ENCODE measurements around the gene CACNA1S.

CACNA1S gene

DNA sequence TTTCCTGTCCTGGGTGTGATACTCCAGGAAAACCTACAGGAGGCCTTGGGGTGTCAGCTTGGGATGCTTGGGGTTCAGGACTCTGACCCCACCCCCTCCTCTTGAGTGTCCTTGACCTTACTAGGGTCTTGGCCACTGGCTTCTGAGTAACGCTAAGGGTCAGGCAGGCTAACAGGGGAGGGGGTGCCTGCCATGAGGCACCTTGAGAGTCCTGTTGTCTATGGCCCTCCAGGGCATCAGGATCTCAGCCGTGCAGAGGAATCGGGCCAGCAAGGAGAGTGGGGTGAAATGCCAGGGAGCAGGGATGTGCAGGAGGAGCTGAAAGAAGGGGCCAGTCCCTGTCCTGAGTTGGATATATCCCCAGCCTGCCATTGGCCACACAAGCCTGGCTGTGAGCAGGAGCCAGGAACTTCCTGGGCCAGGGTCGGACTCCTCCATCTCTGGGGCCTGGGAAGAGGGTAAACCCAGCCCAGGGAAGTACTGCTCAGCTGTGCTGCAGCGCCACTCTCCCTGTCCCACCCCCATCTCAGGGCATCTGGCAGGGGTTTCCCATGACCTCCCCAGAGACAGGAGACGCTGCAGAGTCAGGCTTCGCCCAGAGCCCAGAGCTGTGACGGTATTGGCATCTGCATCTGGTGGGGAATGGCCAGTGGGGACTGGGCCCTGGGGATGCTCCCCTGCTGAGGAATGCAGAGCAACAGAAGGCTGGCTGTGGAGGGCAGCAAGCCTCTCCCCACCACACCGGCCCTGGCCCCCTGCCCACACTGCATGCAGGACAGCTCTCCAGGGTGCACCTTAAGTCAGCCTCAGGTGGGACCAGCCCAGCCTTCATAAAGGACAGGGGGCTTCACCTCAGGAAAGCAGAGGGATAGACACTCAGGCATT is 95.0 kb downstream of the CACNA1S start:
- Histone ChIP-seq H3K27ac (ENCODE audit: low read depth, low read length) (no peak overlapping the region), H3K4me1 (ENCODE audit: control insufficient read depth, low read length) (peaks cover 54% of the 10 kb centered on the region), H3K4me3 (ENCODE audit: low read length) (no peak overlapping the region), H3K36me3 (ENCODE audit: control insufficient read depth, low read length) (no peaks in the 10 kb centered on the region), H3F3A (ENCODE audit: control insufficient read depth, insufficient read depth) (peaks cover 15% of the 10 kb centered on the region), H3K79me2 (ENCODE audit: control insufficient read depth, low read length) (peaks cover 49% of the 10 kb centered on the region), H3K27me3 (ENCODE audit: control insufficient read depth, low read length) (no peaks in the 10 kb centered on the region), H4K20me1 (ENCODE audit: control insufficient read depth, insufficient read depth, low read depth, low read length) (peaks cover 3% of the 10 kb centered on the region; the same call in 1 of the 2 replicates), H3K9me3 (ENCODE audit: control insufficient read depth, insufficient read depth, low read length) (no peaks in the 10 kb centered on the region), H3K4me2 (ENCODE audit: low read length) (no peak overlapping the region), H3K9me2 (replicated peaks; ENCODE audit: control insufficient read depth, low read length) (no peaks in the 10 kb centered on the region)
- no peak for TF ChIP-seq EZH2phosphoT487 (IDR thresholded peaks at IDR 0.05; ENCODE audit: borderline replicate concordance, low read length)
- no peak for TF ChIP-seq CTCF (IDR thresholded peaks at IDR 0.05; ENCODE audit: low read depth, low read length, poor library complexity, severe bottlenecking)

DNA sequence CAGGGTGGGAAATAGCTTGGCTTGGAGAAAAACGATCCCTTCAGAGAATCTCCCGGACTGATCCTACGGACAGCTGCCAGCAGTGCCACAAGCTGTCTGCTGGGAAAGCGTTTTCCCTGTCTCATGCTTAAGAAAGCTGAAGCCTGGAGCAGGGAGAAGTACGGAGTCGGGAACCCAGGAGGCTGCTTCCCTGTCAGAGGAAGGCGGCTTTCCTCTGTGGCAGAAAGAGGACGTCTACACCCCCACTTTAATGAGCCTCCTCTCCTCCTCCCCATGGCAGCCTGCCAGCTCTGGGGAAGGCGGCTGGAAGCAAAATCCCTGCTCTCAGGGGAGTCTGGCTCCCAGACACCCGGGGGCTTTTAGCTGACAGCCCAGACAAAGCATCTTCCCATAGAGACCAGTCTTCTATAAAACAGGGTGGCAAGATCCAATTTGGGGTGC is 96.0 kb downstream of the CACNA1S start:
- no peak overlapping the region for H3K27ac ChIP-seq (ENCODE audit: low read depth, low read length)
- H3K79me2 ChIP-seq (ENCODE audit: control insufficient read depth, low read length), result peaks cover 40% of the 10 kb centered on the region
- TF ChIP-seq EZH2phosphoT487 (IDR thresholded peaks at IDR 0.05; ENCODE audit: borderline replicate concordance, low read length), result no peak
- no peak for TF ChIP-seq CTCF (IDR thresholded peaks at IDR 0.05; ENCODE audit: low read depth, low read length, poor library complexity, severe bottlenecking)
- H3K9me3 ChIP-seq (ENCODE audit: control insufficient read depth, insufficient read depth, low read length), result no peaks in the 10 kb centered on the region
- peaks cover 8% of the 10 kb centered on the region; the same call in 1 of the 2 replicates for H4K20me1 ChIP-seq (ENCODE audit: control insufficient read depth, insufficient read depth, low read depth, low read length)
- no peaks in the 10 kb centered on the region for H3K36me3 ChIP-seq (ENCODE audit: control insufficient read depth, low read length)
- H3K9me2 ChIP-seq (replicated peaks; ENCODE audit: control insufficient read depth, low read length), result no peaks in the 10 kb centered on the region
- no peak overlapping the region for H3K4me3 ChIP-seq (ENCODE audit: low read length)
- H3F3A ChIP-seq (ENCODE audit: control insufficient read depth, insufficient read depth), result peaks cover 15% of the 10 kb centered on the region
- H3K27me3 ChIP-seq (ENCODE audit: control insufficient read depth, low read length), result no peaks in the 10 kb centered on the region
- H3K4me2 ChIP-seq (ENCODE audit: low read length), result no peak overlapping the region
- peaks cover 44% of the 10 kb centered on the region for H3K4me1 ChIP-seq (ENCODE audit: control insufficient read depth, low read length)

- Histone ChIP-seq H3K9me3 (ENCODE audit: control insufficient read depth, insufficient read depth, low read length) (no peaks in the 10 kb centered on the region), H3K36me3 (ENCODE audit: control insufficient read depth, low read length) (no peaks in the 10 kb centered on the region), H3K79me2 (ENCODE audit: control insufficient read depth, low read length) (peaks cover 35% of the 10 kb centered on the region), H3K27me3 (ENCODE audit: control insufficient read depth, low read length) (no peaks in the 10 kb centered on the region), H3K9me2 (replicated peaks; ENCODE audit: control insufficient read depth, low read length) (no peaks in the 10 kb centered on the region), H3F3A (ENCODE audit: control insufficient read depth, insufficient read depth) (peaks cover 12% of the 10 kb centered on the region), H3K4me3 (ENCODE audit: low read length) (no peak overlapping the region), H3K4me2 (ENCODE audit: low read length) (no peak overlapping the region), H3K27ac (ENCODE audit: low read depth, low read length) (no peak overlapping the region), H3K4me1 (ENCODE audit: control insufficient read depth, low read length) (peaks cover 38% of the 10 kb centered on the region), H4K20me1 (ENCODE audit: control insufficient read depth, insufficient read depth, low read depth, low read length) (peaks cover 6% of the 10 kb centered on the region; the same call in 1 of the 2 replicates)
- TF ChIP-seq EZH2phosphoT487 (IDR thresholded peaks at IDR 0.05; ENCODE audit: borderline replicate concordance, low read length) (no peak), CTCF (IDR thresholded peaks at IDR 0.05; ENCODE audit: low read depth, low read length, poor library complexity, severe bottlenecking) (no peak)
These were observed 96.6 kb downstream of the CACNA1S start for GRCh38 chr1:201015551-201016091.
